Heart right ventricle (tissue), 16 donors: ENCODE data around the gene BEST3. TPM values are rescaled to one million over a fixed set of nuclear protein-coding genes. Genes with fewer than 3 reads are reported as not detected.

ENCODE experiments used
- ATAC-seq, 8 donors: fragments of 200-7000 bp; cut with Tn5 transposase; one replicate each; pipeline ENCODE4 v1.9.1; 2020; ENCODE audit warnings: mild to moderate bottlenecking in 8 of 8, moderate library complexity in 8 of 8, moderate number of reproducible peaks in 1 of 8
- DNase-seq, 2 donors: peaks; one replicate each; pipeline ENCODE4 v3.0.0-alpha.2; 2020
- H3K27ac ChIP-seq, 10 donors: fragments of 200-600 bp; sonication (generic) in 2 of 10; one replicate each; pipeline versions ENCODE4 v1.5.0 to v1.8.0; 2020 to 2022; ENCODE audit warnings: mild to moderate bottlenecking in 3 of 10
- H3K27me3 ChIP-seq, 7 donors: fragments of 200-600 bp; one replicate each; pipeline ENCODE4 v1.8.0; 2021 to 2022; ENCODE audit warnings: mild to moderate bottlenecking in 2 of 7
- H3K36me3 ChIP-seq, 9 donors: fragments of 200-600 bp; sonication (generic) in 1 of 9; one replicate each; pipeline versions ENCODE4 v1.5.0 to v1.8.0; 2020 to 2022; ENCODE audit warnings: mild to moderate bottlenecking in 2 of 9
- H3K4me1 ChIP-seq, 9 donors: fragments of 200-600 bp; sonication (generic) in 1 of 9; one replicate each; pipeline versions ENCODE4 v1.5.0 to v1.8.0; 2020 to 2022; ENCODE audit warnings: mild to moderate bottlenecking in 4 of 9
- H3K4me3 ChIP-seq, 10 donors: fragments of 200-600 bp; sonication (generic) in 2 of 10; one replicate each; pipeline versions ENCODE4 v1.5.0 to v1.8.0; 2020 to 2022; ENCODE audit warnings: mild to moderate bottlenecking in 7 of 10, moderate library complexity in 2 of 10
- H3K9me3 ChIP-seq, 11 donors: fragments of 200-600 bp in 10 of 11; sonication (generic) in 2 of 11; one replicate each; pipeline versions ENCODE4 v1.5.0 to v1.8.0; 2013 to 2022; ENCODE audit warnings: mild to moderate bottlenecking in 2 of 11, control low read depth in 1 of 11, moderate library complexity in 1 of 11
- CTCF ChIP-seq, 9 donors: fragments of 200-600 bp; sonication (generic) in 2 of 9; IDR thresholded peaks; one replicate each; pipeline versions ENCODE4 v1.5.0 to v1.8.0; 2021 to 2022; ENCODE audit warnings: antibody characterized with exemption in 9 of 9, mild to moderate bottlenecking in 5 of 9, moderate library complexity in 1 of 9
- WGBS, 2 donors: extraction: QIAGEN DNeasy Blood & Tissue Kit; methylation state at CpG; one replicate each; pipeline ENCODE4 v1.1.7; 2013; ENCODE audit warnings: inconsistent platforms in 1 of 2; 5-methylcytosine and 5-hydroxymethylcytosine counted together
- intact Hi-C, 10 donors: fragments of 100-400 bp; cut with DNase I; formaldehyde crosslinking; loops; one replicate each; pipeline versions ENCODE4 v1.11.1 to v1.14.2; 2022
- polyA plus RNA-seq, 2 donors: library from polyadenylated mRNA; stranded (reverse); fragments of 200-250 nt; gene quantifications; one replicate each; pipeline ENCODE4 v1.2.3, GENCODE V29; 2013
- total RNA-seq, 10 donors: library from RNA; stranded (reverse); fragmentation: NEBNext Ultra II Directional in 3 of 10; extraction: Animal tissue kit (Norgen Biotek cat#: 25700) in 3 of 10; gene quantifications; one replicate each; pipeline versions ENCODE4 v1.2.1 to v1.2.4, GENCODE V29; 2021 to 2023
- donor health status: Arrhythmogenic right ventricular cardiomyopathy.
- donor health status: ischemic (EF 13 %, LVEDD 7.1; RV severe dilation, severe dysfunction).
- donor health status: healthy with polysubstance abuse.
- donor health status: DM: no; HTN: yes; CAD: no.
- donor health status: DM: no; HTN: no; CAD: no.
- donor health status: ischemic (EF 25% LVEDD 6.9; RV normal size, moderate dysfunction).
- donor health status: ischemic (EF 25% LVEDD 5.7; RV mildly dilated, moderate dysfunction).
- donor health status: healthy.
- donor health status: DM: yes; HTN: yes; CAD: no.
- donor health status: Ischemic cardiomyopathy.
- donor health status: ischemic (EF 35%, LVEDD 5.7; RV mildly dilated, moderate dysfunction).
- donor health status: nonischemic (EF 11% LVEDD 7.7; RV severe dilation, severe dysfunction).
- donor health status: DM: yes; HTN: yes; CAD: no.
- donor health status: PGD.
- donor health status: ischemic (EF 29% LVEDD 5.4; RV normal size, mild dysfunction).
- donor health status: nonischemic (EF 23%, LVEDD 6.1; RV moderate dilation, normal function).

Gene BEST3
- total and polyA plus RNA-seq, 12 donors: 0.07 to 0.64 (median 0.35) TPM; not detected in 3

GRCh38 chr12:69619050-69619449, 80.1 kb downstream of the BEST3 start:
- Histone ChIP-seq H3K27ac (peak overlapping the region in 1 of 10 donors; percentile 65), H3K4me1 (peaks cover 0 to 26% (median 0%) of the 10 kb centered on the region in 9 donors), H3K4me3 (no peak overlapping the region), H3K27me3 (no peaks in the 10 kb centered on the region), H3K36me3 (no peaks in the 10 kb centered on the region), H3K9me3 (peaks cover 0 to 5% (median 0%) of the 10 kb centered on the region in 11 donors)
- no peak for TF ChIP-seq CTCF (IDR thresholded peaks at IDR 0.05)
- intact Hi-C loops: no loop called here
- DNase-seq (no peak), ATAC-seq (no peak)
- 36 to 54% methylated on average over 6 of the region's 6 CpGs for WGBS, 2 donors

- DNase-seq (no peak), ATAC-seq (no peak)
- 79 to 85% methylated on average over 14 of the region's 14 CpGs for WGBS, 2 donors
- intact Hi-C loops: no loop called here
- Histone ChIP-seq H3K4me1 (peaks cover 0 to 27% (median 0%) of the 10 kb centered on the region in 9 donors), H3K9me3 (peaks cover 0 to 5% (median 0%) of the 10 kb centered on the region in 11 donors), H3K27me3 (no peaks in the 10 kb centered on the region), H3K36me3 (no peaks in the 10 kb centered on the region), H3K4me3 (no peak overlapping the region), H3K27ac (no peak overlapping the region)
- TF ChIP-seq CTCF (IDR thresholded peaks at IDR 0.05): no peak
Measured at GRCh38 chr12:69616025-69616424, 83.1 kb downstream of the BEST3 start.

- DNase-seq (no peak), ATAC-seq (peak in 3 of 8 donors; percentile 15 to 33 (median 16))
- Histone ChIP-seq H3K4me1 (peaks cover 0 to 13% (median 0%) of the 10 kb centered on the region in 9 donors), H3K9me3 (peaks cover 0 to 5% (median 0%) of the 10 kb centered on the region in 11 donors), H3K4me3 (peak overlapping the region in 5 of 10 donors; percentile 35 to 56 (median 39)), H3K36me3 (no peaks in the 10 kb centered on the region), H3K27me3 (no peaks in the 10 kb centered on the region), H3K27ac (peak overlapping the region in 6 of 10 donors; percentile 39 to 78 (median 70))
- intact Hi-C loops: no loop called here
- no peak for TF ChIP-seq CTCF (IDR thresholded peaks at IDR 0.05)
Measured at GRCh38 chr12:69613351-69613750, 85.8 kb downstream of the BEST3 start.

GRCh38 chr12:69610729-69611128, 88.4 kb downstream of the BEST3 start, which contains the start of gene LRRC10:
Gene LRRC10 (minus strand): TSS chr12:69610907. CDS start chr12:69610838, 69 bp downstream.
- ATAC-seq: peak; percentile 76 to 92 (median 84)
- Histone ChIP-seq H3K4me1 (peaks cover 0 to 17% (median 0%) of the 10 kb centered on the region in 9 donors), H3K4me3 (peak within 1 kb of the TSS in 9 of 10 donors; percentile 27 to 56 (median 45)), H3K27me3 (no peaks in the 10 kb centered on the region), H3K9me3 (peaks cover 0 to 5% (median 0%) of the 10 kb centered on the region in 11 donors), H3K36me3 (no peaks in the 10 kb centered on the region), H3K27ac (peak within 1 kb of the TSS in 9 of 10 donors; percentile 29 to 79 (median 73))
- 58 to 65% methylated on average over 11 of the region's 11 CpGs for WGBS, 2 donors
- intact Hi-C loops: no loop called here
- TF ChIP-seq CTCF (IDR thresholded peaks at IDR 0.05): peak in 1 of 9 donors; percentile 9
- DNase-seq: peak; percentile 50 to 66
